ELF-1 (cell line): ENCODE results near the gene LIN37.
A peak's percentile ranks its signal among the peaks of the same experiment; 100 is the strongest.

Experiments
- DNase-seq: peaks from one replicate; pipeline ENCODE4 v3.0.0-alpha.2; 2016; ENCODE audit warnings: low read depth, low spot score

The LIN37 gene

GRCh38 chr19:35734889-35735288, 13.5 kb upstream of the LIN37 start:
- DNase-seq = no peak

GRCh38 chr19:35736913-35737886, 11.2 kb upstream of the LIN37 start:
- DNase-seq = no peak

- DNase-seq = no peak
Observed at GRCh38 chr19:35738021-35738886, 10.1 kb upstream of the LIN37 start.

- no peak for DNase-seq
Observed at GRCh38 chr19:35738887-35739229, 9.5 kb upstream of the LIN37 start.

- no peak for DNase-seq
Observed at GRCh38 chr19:35739275-35740107, 8.9 kb upstream of the LIN37 start.

- DNase-seq = no peak
Observed at GRCh38 chr19:35740108-35740422, 8.3 kb upstream of the LIN37 start.

GRCh38 chr19:35740423-35741202, 7.8 kb upstream of the LIN37 start:
- DNase-seq = peak; percentile 99

GRCh38 chr19:35741203-35741515, 7.2 kb upstream of the LIN37 start:
- DNase-seq = no peak

- DNase-seq = no peak
Observed at GRCh38 chr19:35742121-35742724, 6.2 kb upstream of the LIN37 start, which contains the start of gene IGFLR1. IGFLR1 (minus strand) TSS chr19:35742452; CDS start chr19:35741180, 1,272 bp downstream.

- no peak for DNase-seq
Observed at GRCh38 chr19:35743640-35744429, 4.5 kb upstream of the LIN37 start.

- DNase-seq = peak; percentile 99
Observed at GRCh38 chr19:35744430-35745327, 3.7 kb upstream of the LIN37 start.

GRCh38 chr19:35745328-35746086, 2.9 kb upstream of the LIN37 start, which contains the start of the genes PSENEN and U2AF1L4:
PSENEN (plus strand) TSS chr19:35745651; CDS start chr19:35745931, 280 bp downstream.
U2AF1L4 (minus strand) TSS chr19:35745418; CDS start chr19:35745391, 27 bp downstream.
- DNase-seq = peak; percentile 99

- no peak for DNase-seq
Observed at GRCh38 chr19:35746087-35746462, 2.3 kb upstream of the LIN37 start.

GRCh38 chr19:35746531-35746930, 1.8 kb upstream of the LIN37 start:
- no peak for DNase-seq

GRCh38 chr19:35750167-35750566, 1.8 kb downstream of the LIN37 start:
- DNase-seq = peak; percentile 87

GRCh38 chr19:35751839-35752745, 3.7 kb downstream of the LIN37 start:
- no peak for DNase-seq
